Transverse colon (tissue), 3 donors: ENCODE measurements around the gene RUNX1.

Experiments used
- CTCF ChIP-seq, 5 experiments: fragments of 200-600 bp in 3 of 5; fragments of 450-650 bp in 2 of 5; sonication (generic) in 3 of 5; IDR thresholded peaks; 1 replicate in 2 of 5; 2 replicates in 3 of 5; pipeline ENCODE4 v1.5.1; 2016 to 2017; ENCODE audit warnings: antibody characterized with exemption in 5 of 5, inconsistent platforms in 3 of 5, mild to moderate bottlenecking in 2 of 5, moderate library complexity in 1 of 5
- POLR2A ChIP-seq: fragments of 450-650 bp; IDR thresholded peaks from one replicate; pipeline ENCODE4 v1.6.1; 2016; ENCODE audit warnings: antibody characterized with exemption, mild to moderate bottlenecking, moderate library complexity

- TF ChIP-seq CTCF (IDR thresholded peaks at IDR 0.05), result no peak
- TF ChIP-seq POLR2A, result no peak
These were observed 114.8 kb downstream of the RUNX1 start for GRCh38 chr21:34934350-34934749.
